Measurements from ENCODE around the gene DHRS7C.

The DHRS7C gene

DNA sequence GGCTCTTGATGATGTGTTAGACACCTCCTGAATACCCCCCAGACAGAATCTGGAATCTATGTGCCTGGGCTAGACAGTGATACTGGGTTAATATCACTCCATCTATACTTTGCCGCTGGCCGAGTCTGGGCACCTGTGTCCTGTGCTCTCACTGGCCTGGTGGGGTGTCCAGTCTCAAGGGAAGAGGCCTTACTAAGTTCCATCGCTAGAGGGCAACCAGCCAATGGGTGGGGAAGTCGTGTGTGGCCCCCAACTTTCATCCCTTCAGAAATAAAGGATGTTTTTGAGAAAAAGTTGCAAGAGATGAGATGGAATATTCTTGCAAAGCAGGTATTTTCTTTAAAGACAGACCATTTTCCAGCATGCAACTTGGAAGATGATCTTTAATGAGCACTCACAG, 32.7 kb upstream of the DHRS7C start:
- TF ChIP-seq FOXP2 (optimal IDR thresholded peaks at IDR 0.05; ENCODE audit: borderline replicate concordance, extremely low read depth, extremely low read length, insufficient read depth), result no peak
- TF ChIP-seq POLR2AphosphoS5 (IDR thresholded peaks at IDR 0.05; ENCODE audit: low read depth, low read length), result no peak
- no peak for TF ChIP-seq SIN3A (IDR thresholded peaks at IDR 0.05; ENCODE audit: borderline replicate concordance, insufficient read depth, low read length)
- TF ChIP-seq TAF1 (IDR thresholded peaks at IDR 0.05; ENCODE audit: borderline replicate concordance, insufficient read depth, low read length), result no peak
- TF ChIP-seq, protein P1, sequence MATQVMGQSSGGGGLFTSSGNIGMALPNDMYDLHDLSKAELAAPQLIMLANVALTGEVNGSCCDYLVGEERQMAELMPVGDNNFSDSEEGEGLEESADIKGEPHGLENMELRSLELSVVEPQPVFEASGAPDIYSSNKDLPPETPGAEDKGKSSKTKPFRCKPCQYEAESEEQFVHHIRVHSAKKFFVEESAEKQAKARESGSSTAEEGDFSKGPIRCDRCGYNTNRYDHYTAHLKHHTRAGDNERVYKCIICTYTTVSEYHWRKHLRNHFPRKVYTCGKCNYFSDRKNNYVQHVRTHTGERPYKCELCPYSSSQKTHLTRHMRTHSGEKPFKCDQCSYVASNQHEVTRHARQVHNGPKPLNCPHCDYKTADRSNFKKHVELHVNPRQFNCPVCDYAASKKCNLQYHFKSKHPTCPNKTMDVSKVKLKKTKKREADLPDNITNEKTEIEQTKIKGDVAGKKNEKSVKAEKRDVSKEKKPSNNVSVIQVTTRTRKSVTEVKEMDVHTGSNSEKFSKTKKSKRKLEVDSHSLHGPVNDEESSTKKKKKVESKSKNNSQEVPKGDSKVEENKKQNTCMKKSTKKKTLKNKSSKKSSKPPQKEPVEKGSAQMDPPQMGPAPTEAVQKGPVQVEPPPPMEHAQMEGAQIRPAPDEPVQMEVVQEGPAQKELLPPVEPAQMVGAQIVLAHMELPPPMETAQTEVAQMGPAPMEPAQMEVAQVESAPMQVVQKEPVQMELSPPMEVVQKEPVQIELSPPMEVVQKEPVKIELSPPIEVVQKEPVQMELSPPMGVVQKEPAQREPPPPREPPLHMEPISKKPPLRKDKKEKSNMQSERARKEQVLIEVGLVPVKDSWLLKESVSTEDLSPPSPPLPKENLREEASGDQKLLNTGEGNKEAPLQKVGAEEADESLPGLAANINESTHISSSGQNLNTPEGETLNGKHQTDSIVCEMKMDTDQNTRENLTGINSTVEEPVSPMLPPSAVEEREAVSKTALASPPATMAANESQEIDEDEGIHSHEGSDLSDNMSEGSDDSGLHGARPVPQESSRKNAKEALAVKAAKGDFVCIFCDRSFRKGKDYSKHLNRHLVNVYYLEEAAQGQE (IDR thresholded peaks at IDR 0.05; ENCODE audit: insufficient read depth in 1 of 2, low read depth in 2 of 2, low read length in 2 of 2), result no peak

DNA sequence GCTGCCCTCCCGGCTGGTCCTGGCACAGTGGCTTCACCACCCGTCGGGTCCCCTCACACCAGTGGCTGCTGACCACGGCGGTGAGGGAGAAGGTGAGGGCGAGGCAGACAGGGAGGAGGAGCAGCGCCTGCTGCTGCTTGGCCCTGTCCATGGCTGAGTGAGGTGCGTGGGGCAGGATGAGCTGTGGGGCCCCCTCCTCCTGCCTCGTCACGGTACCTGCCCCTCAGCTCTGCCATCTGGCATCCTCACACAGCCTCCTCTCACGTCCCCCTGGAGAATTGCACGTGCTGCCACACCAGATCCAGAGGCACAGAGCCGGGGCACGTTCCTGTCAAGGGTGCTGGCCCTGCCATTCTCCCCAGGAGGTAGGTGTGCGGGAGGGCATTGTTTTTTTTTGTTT, 30.5 kb upstream of the DHRS7C start, which contains the start of gene GSG1L2:
Gene GSG1L2 (minus strand): TSS at position 159 of the 400 bp plus-strand sequence. CDS start 8 bp downstream, at position 151.
- no peak for TF ChIP-seq POLR2AphosphoS5 (IDR thresholded peaks at IDR 0.05; ENCODE audit: low read depth, low read length)
- TF ChIP-seq, protein P1 (IDR thresholded peaks at IDR 0.05; ENCODE audit: insufficient read depth in 1 of 2, low read depth in 2 of 2, low read length in 2 of 2), result no peak
- TF ChIP-seq FOXP2 (optimal IDR thresholded peaks at IDR 0.05; ENCODE audit: borderline replicate concordance, extremely low read depth, extremely low read length, insufficient read depth), result no peak
- TF ChIP-seq SIN3A (IDR thresholded peaks at IDR 0.05; ENCODE audit: borderline replicate concordance, insufficient read depth, low read length), result no peak
- no peak for TF ChIP-seq TAF1 (IDR thresholded peaks at IDR 0.05; ENCODE audit: borderline replicate concordance, insufficient read depth, low read length)

DNA sequence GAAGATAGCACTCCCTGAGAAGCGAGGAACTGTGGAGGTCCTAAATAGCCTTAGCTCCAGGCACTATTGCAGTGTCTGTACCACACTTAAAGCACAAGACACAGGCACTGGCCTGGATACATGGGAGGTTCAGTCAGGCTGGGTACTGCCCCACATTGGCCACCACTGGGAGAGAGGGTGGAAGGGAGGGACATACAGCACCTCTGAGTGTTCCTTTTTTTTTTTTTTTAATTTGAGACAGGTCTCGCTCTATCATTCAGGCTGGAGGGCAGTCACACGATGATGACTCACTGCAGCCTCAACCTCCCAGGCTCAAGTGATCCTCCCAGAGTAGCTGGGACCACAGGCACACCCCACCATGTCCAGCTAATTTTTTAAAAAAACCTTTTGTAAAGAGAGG, 29.1 kb upstream of the DHRS7C start:
- no peak for TF ChIP-seq TAF1 (IDR thresholded peaks at IDR 0.05; ENCODE audit: borderline replicate concordance, insufficient read depth, low read length)
- TF ChIP-seq FOXP2 (optimal IDR thresholded peaks at IDR 0.05; ENCODE audit: borderline replicate concordance, extremely low read depth, extremely low read length, insufficient read depth), result no peak
- no peak for TF ChIP-seq SIN3A (IDR thresholded peaks at IDR 0.05; ENCODE audit: borderline replicate concordance, insufficient read depth, low read length)
- TF ChIP-seq POLR2AphosphoS5 (IDR thresholded peaks at IDR 0.05; ENCODE audit: low read depth, low read length), result no peak
- TF ChIP-seq, protein P1 (IDR thresholded peaks at IDR 0.05; ENCODE audit: insufficient read depth in 1 of 2, low read depth in 2 of 2, low read length in 2 of 2), result no peak

DNA sequence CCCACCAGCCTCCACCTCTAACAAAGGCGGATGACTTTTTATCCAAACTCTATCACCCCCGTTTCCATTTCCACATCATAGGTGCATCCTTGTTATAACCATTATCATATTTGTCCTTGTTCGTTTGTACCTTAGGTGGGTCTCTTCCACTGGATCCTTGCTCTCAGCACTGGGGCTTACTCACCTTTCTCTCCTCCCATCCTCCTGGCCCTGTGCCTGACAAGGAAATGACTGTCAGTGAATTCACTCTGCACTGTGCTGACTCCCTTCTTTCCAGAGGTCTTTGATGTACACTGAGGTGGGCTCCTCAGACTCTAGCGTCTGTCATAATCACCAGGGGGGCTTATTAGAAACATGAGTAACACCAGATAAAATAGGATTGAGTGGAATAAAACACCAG, 27.4 kb upstream of the DHRS7C start:
- no peak for TF ChIP-seq SIN3A (IDR thresholded peaks at IDR 0.05; ENCODE audit: borderline replicate concordance, insufficient read depth, low read length)
- no peak for TF ChIP-seq POLR2AphosphoS5 (IDR thresholded peaks at IDR 0.05; ENCODE audit: low read depth, low read length)
- TF ChIP-seq TAF1 (IDR thresholded peaks at IDR 0.05; ENCODE audit: borderline replicate concordance, insufficient read depth, low read length), result no peak
- TF ChIP-seq FOXP2 (optimal IDR thresholded peaks at IDR 0.05; ENCODE audit: borderline replicate concordance, extremely low read depth, extremely low read length, insufficient read depth), result no peak
- TF ChIP-seq, protein P1 (IDR thresholded peaks at IDR 0.05; ENCODE audit: insufficient read depth in 1 of 2, low read depth in 2 of 2, low read length in 2 of 2), result no peak

DNA sequence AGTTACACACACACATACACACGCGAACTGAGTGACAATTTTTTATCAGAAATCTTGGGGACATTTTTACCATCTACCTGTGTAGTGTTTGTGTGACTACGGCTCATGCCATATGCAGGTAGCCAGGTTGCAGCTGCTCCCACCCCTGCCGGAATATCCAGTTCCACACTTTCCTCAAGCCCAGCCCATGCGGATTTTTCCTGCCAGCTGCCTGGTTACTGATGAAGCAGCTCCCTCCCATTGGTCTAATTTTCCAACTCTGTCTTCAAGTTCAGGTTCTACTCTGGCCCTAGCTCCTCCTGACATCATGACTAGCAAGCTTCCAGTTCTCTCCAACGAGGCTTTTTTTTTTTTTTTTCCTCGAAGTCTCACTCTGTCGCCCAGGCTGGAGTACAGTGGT, 25.7 kb upstream of the DHRS7C start:
- no peak for TF ChIP-seq POLR2AphosphoS5 (IDR thresholded peaks at IDR 0.05; ENCODE audit: low read depth, low read length)
- TF ChIP-seq, protein P1 (IDR thresholded peaks at IDR 0.05; ENCODE audit: insufficient read depth in 1 of 2, low read depth in 2 of 2, low read length in 2 of 2), result no peak
- no peak for TF ChIP-seq SIN3A (IDR thresholded peaks at IDR 0.05; ENCODE audit: borderline replicate concordance, insufficient read depth, low read length)
- no peak for TF ChIP-seq TAF1 (IDR thresholded peaks at IDR 0.05; ENCODE audit: borderline replicate concordance, insufficient read depth, low read length)
- no peak for TF ChIP-seq FOXP2 (optimal IDR thresholded peaks at IDR 0.05; ENCODE audit: borderline replicate concordance, extremely low read depth, extremely low read length, insufficient read depth)
